H1 (cell line): ENCODE results near the gene HMGB1. TPM values are rescaled to one million over a fixed set of nuclear protein-coding genes. Genes with fewer than 3 reads are reported as not detected.

Source experiments
- ASH2L ChIP-seq: fragments of 200-600, 300-600 bp; sonication (generic); IDR thresholded peaks from one replicate; pipeline ENCODE4 v1.7.1; 2017; ENCODE audit warnings: low read length
- CBX5 ChIP-seq: fragments of 300-800, 300-1000 bp; sonication (generic); IDR thresholded peaks from 2 replicates; pipeline ENCODE4 v1.7.1; 2016; ENCODE audit warnings: antibody characterized with exemption, low read length, low read depth
- EZH2 ChIP-seq: fragments of 200-600 bp; sonication (generic); IDR thresholded peaks from 2 replicates; pipeline ENCODE4 v1.7.1; 2012; ENCODE audit warnings: low read depth, mild to moderate bottlenecking, moderate library complexity, low read length, inconsistent platforms; ENCODE audit not compliant: severe bottlenecking
- JUN ChIP-seq: IDR thresholded peaks from 2 replicates; pipeline ENCODE4 v1.6.1; 2011; ENCODE audit warnings: low read depth, mild to moderate bottlenecking, improper control_type of control experiment, low read length
- KDM1A ChIP-seq: fragments of 200-600, 300-600 bp; sonication (generic); IDR thresholded peaks from 2 replicates; pipeline ENCODE4 v1.7.1; 2016; ENCODE audit warnings: mild to moderate bottlenecking, low read length, borderline replicate concordance
- KDM4A ChIP-seq: IDR thresholded peaks from one replicate; pipeline ENCODE4 v1.7.1; 2012; ENCODE audit warnings: low read depth, mild to moderate bottlenecking, moderate library complexity, low read length, inconsistent platforms; ENCODE audit not compliant: severe bottlenecking
- KDM5A ChIP-seq: fragments of 200-600 bp; IDR thresholded peaks from 2 replicates; pipeline ENCODE4 v1.7.1; 2012; ENCODE audit warnings: mild to moderate bottlenecking, low read length, inconsistent platforms, mixed read lengths
- MAFK ChIP-seq: IDR thresholded peaks from 2 replicates; pipeline ENCODE4 v1.6.1; 2012; ENCODE audit warnings: low read depth, mild to moderate bottlenecking, improper control_type of control experiment, low read length
- PHF8 ChIP-seq: fragments of 200-600 bp; sonication (generic); conservative IDR thresholded peaks from 2 replicates; pipeline ENCODE4 v1.7.1; 2012; ENCODE audit warnings: low read depth, mild to moderate bottlenecking, inconsistent platforms, low read length, moderate library complexity
- POLR2A ChIP-seq, 2 experiments: IDR thresholded peaks; 1 replicate in 1 of 2; 2 replicates in 1 of 2; pipeline ENCODE4 v1.6.1; 2011; ENCODE audit warnings: low read depth in 2 of 2, low read length in 2 of 2, mild to moderate bottlenecking in 2 of 2; ENCODE audit errors: control extremely low read depth in 1 of 2
- RAD21 ChIP-seq, 2 experiments: IDR thresholded peaks in 1 of 2; conservative IDR thresholded peaks in 1 of 2; 2 replicates each; pipeline ENCODE4 v1.6.1; 2011; ENCODE audit warnings: low read depth in 2 of 2, low read length in 2 of 2, improper control_type of control experiment in 1 of 2, inconsistent platforms in 1 of 2, mild to moderate bottlenecking in 1 of 2, moderate library complexity in 1 of 2
- SRF ChIP-seq: IDR thresholded peaks from 2 replicates; pipeline ENCODE4 v1.6.1; 2011; ENCODE audit warnings: mild to moderate bottlenecking, low read depth, low read length, moderate library complexity
- TAF7 ChIP-seq: optimal IDR thresholded peaks from 2 replicates; pipeline ENCODE3; 2011; ENCODE audit warnings: low read depth, mild to moderate bottlenecking, inconsistent platforms, low read length, moderate library complexity, borderline replicate concordance
- TCF12 ChIP-seq: IDR thresholded peaks from 2 replicates; pipeline ENCODE4 v1.6.1; 2011; ENCODE audit warnings: low read depth, mild to moderate bottlenecking, low read length
- polyA plus RNA-seq, 7 experiments: library from polyadenylated mRNA; depleted of rRNA in 3 of 7; stranded (reverse) in 5 of 7; unstranded in 2 of 7; fragments of >200 nt in 5 of 7; fragments of 200-250 nt in 2 of 7; gene quantifications; 1 replicate in 5 of 7; 2 replicates in 1 of 7; 4 replicates in 1 of 7; pipeline versions ENCODE4 v1.2.1 to v1.2.3, GENCODE V29; 2011 to 2013; ENCODE audit warnings: missing spikeins in 2 of 7, mixed read lengths in 2 of 7
- total RNA-seq: library from RNA; stranded (reverse); fragmentation: NEBNext Ultra II Directional; extraction: Animal tissue kit (Norgen Biotek cat#: 25700); gene quantifications from 2 replicates; pipeline ENCODE4 v1.2.1, GENCODE V29; 2021
- TF ChIP-seq, protein P1 (sequence below): IDR thresholded peaks from 2 replicates; pipeline ENCODE4 v1.6.1; 2012; ENCODE audit warnings: inconsistent platforms
- TF ChIP-seq, protein P2 (sequence below): IDR thresholded peaks from 2 replicates; pipeline ENCODE4 v1.6.1; 2012; ENCODE audit warnings: inconsistent platforms
- TF ChIP-seq, protein P3 (sequence below): IDR thresholded peaks from 2 replicates; pipeline ENCODE4 v1.6.1; 2012; ENCODE audit warnings: low read length, inconsistent platforms
- TF ChIP-seq, protein P4 (sequence below): IDR thresholded peaks from 2 replicates; pipeline ENCODE4 v1.6.1; 2011; ENCODE audit warnings: low read length, improper control_type of control experiment

HMGB1 gene
- total and polyA plus RNA-seq, 2 of the 8 experiments (the other 6 are each of a cell fraction or from before 2014, with no cell fraction given): 123 to 776 TPM

DNA sequence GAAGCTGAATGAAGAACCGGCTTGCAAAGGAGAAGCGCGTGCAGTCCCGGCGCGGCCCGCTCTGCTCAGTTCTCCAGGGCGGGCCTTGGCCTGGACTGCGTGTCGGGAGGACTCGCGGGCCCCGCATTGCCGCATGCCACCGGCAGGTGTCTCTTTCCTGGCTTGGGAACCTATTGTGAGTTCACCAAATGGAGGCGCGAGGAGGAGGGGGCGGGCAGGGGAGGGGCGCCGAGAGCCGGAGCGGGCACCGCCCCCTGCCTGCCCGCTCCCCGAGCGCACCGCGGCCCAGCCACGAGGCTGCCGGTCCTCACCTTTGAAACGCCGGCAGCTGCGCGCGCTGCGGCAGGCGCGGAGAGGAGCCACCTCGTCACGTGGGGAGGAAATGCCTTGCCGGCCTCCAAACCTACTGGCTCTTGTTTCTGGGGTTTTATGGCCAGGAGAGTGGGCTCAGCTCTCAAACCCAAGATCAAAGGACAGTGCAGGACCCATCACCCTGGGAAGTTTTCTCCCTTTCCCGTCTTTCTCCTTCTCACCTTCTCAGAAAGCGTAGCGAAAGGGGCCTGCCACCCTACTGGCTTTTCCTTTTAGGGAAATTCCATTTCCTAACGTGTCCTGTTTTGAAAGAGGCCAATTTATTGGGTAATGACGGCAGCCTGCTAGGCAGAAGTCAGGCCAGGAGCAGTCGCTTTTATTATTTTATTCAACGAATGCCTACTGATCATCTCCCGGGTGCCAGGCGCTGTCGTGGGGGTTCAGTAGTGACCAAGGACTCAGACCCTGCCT, 57.2 kb downstream of the HMGB1 start (continued):
- TF ChIP-seq, protein P1, sequence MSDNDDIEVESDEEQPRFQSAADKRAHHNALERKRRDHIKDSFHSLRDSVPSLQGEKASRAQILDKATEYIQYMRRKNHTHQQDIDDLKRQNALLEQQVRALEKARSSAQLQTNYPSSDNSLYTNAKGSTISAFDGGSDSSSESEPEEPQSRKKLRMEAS: peak; percentile 95
- TF ChIP-seq TAF7 (no peak), EZH2 (no peak), JUN (no peak), SRF (no peak), KDM4A (peak; percentile 44), CBX5 (no peak), MAFK (no peak), ASH2L (no peak), POLR2A (IDR thresholded peaks at IDR 0.05; ENCODE audit: control extremely low read depth in 1 of 2, low read depth in 2 of 2, low read length in 2 of 2) (peak in 1 of 2 experiments; percentile 56; a peak in 2 of 3 replicates), RAD21 (IDR thresholded peaks at IDR 0.05 in 1 of 2, conservative IDR thresholded peaks at IDR 0.05 in 1 of 2; ENCODE audit: low read depth in 2 of 2, low read length in 2 of 2) (peak; percentile 48 to 65), TCF12 (no peak), PHF8 (peak; percentile 33; the same call in 1 of the 2 replicates), KDM1A (no peak), KDM5A (no peak)
- TF ChIP-seq, protein P2, sequence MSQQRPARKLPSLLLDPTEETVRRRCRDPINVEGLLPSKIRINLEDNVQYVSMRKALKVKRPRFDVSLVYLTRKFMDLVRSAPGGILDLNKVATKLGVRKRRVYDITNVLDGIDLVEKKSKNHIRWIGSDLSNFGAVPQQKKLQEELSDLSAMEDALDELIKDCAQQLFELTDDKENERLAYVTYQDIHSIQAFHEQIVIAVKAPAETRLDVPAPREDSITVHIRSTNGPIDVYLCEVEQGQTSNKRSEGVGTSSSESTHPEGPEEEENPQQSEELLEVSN: peak; percentile 90
- TF ChIP-seq, protein P3, sequence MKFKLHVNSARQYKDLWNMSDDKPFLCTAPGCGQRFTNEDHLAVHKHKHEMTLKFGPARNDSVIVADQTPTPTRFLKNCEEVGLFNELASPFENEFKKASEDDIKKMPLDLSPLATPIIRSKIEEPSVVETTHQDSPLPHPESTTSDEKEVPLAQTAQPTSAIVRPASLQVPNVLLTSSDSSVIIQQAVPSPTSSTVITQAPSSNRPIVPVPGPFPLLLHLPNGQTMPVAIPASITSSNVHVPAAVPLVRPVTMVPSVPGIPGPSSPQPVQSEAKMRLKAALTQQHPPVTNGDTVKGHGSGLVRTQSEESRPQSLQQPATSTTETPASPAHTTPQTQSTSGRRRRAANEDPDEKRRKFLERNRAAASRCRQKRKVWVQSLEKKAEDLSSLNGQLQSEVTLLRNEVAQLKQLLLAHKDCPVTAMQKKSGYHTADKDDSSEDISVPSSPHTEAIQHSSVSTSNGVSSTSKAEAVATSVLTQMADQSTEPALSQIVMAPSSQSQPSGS: no peak
- TF ChIP-seq, protein P4, sequence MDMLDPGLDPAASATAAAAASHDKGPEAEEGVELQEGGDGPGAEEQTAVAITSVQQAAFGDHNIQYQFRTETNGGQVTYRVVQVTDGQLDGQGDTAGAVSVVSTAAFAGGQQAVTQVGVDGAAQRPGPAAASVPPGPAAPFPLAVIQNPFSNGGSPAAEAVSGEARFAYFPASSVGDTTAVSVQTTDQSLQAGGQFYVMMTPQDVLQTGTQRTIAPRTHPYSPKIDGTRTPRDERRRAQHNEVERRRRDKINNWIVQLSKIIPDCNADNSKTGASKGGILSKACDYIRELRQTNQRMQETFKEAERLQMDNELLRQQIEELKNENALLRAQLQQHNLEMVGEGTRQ: peak; percentile 84
